Measurements from ENCODE around the gene ZDHHC14. TPM values are rescaled to one million over a fixed set of nuclear protein-coding genes. Genes with fewer than 3 reads are reported as not detected.

ZDHHC14 gene
- total RNA-seq, 1 experiment from 2014 or later = 1.7 TPM

GRCh38 chr6:157486572-157486971 is 105.6 kb downstream of the ZDHHC14 start:
- no peak overlapping the region for H3K27ac ChIP-seq (ENCODE audit: insufficient read length, low read depth, low read length)

More at GRCh38 chr6:157486572-157486971, 105.6 kb downstream of the ZDHHC14 start:
- Histone ChIP-seq H2BK12ac (ENCODE audit: insufficient read length, low read depth, low read length) (no peak overlapping the region), H3K27me3 (ENCODE audit: insufficient read depth, low read length) (no peaks in the 10 kb centered on the region), H2AK5ac (ENCODE audit: insufficient read length, low read length) (no peak overlapping the region), H3K79me1 (ENCODE audit: insufficient read depth, low read depth, low read length, poor library complexity, severe bottlenecking) (no peaks in the 10 kb centered on the region), H3K4me1 (ENCODE audit: insufficient read depth, low read length) (peaks cover 5% of the 10 kb centered on the region), H3K23me2 (ENCODE audit: insufficient read length, low read depth, low read length, poor library complexity, severe bottlenecking) (no peaks in the 10 kb centered on the region), H3K23ac (ENCODE audit: insufficient read length, low read depth, low read length) (no peak overlapping the region), H3K56ac (ENCODE audit: insufficient read length, low read depth, low read length) (no peak overlapping the region), H3K4ac (ENCODE audit: low read depth, low read length) (no peak overlapping the region), H3K14ac (ENCODE audit: insufficient read depth, low read length) (no peak overlapping the region), H4K91ac (ENCODE audit: insufficient read length, low read depth, low read length) (no peak overlapping the region), H3K18ac (ENCODE audit: insufficient read length, low read depth, low read length) (peak overlapping the region; percentile 34), H2AFZ (ENCODE audit: low read length) (no peak overlapping the region), H2BK5ac (ENCODE audit: insufficient read length, low read length) (no peak overlapping the region), H4K20me1 (ENCODE audit: control insufficient read depth, insufficient read depth, insufficient read length) (no peaks in the 10 kb centered on the region), H3K9ac (ENCODE audit: extremely low read depth, insufficient read length, low read length) (no peak overlapping the region), H3K9me3 (ENCODE audit: control insufficient read depth, low read depth, low read length) (no peaks in the 10 kb centered on the region), H3K79me2 (ENCODE audit: insufficient read depth, low read length) (no peaks in the 10 kb centered on the region), H4K8ac (replicated peaks; ENCODE audit: insufficient read length, low read depth, low read length) (no peak overlapping the region), H2BK15ac (ENCODE audit: low read depth, low read length) (no peak overlapping the region), H3K4me2 (ENCODE audit: insufficient read depth, insufficient read length, low read length) (no peak overlapping the region), H2BK20ac (ENCODE audit: low read depth, low read length, poor library complexity, severe bottlenecking) (no peak overlapping the region), H3T11ph (ENCODE audit: low read length) (no peak overlapping the region), H4K5ac (ENCODE audit: insufficient read length, low read depth, low read length) (no peak overlapping the region), H2BK120ac (ENCODE audit: low read depth, low read length, poor library complexity, severe bottlenecking) (no peak overlapping the region)
- Mint-ChIP-seq H3K4me3 (no peak overlapping the region), H3K27me3 (ENCODE audit: low read depth) (no peaks in the 10 kb centered on the region), H3K9me3 (peaks cover 3% of the 10 kb centered on the region in 2 experiments; a peak in 3 of 5 replicates), H3K36me3 (ENCODE audit: insufficient read depth in 1 of 3, low read depth in 3 of 3) (no peaks in the 10 kb centered on the region), H3K4me1 (peaks cover 14 to 21% of the 10 kb centered on the region in 2 experiments), H3K27ac (no peak overlapping the region)
- no peak for TF ChIP-seq CTCF (conservative IDR thresholded peaks at IDR 0.05)
- DNase-seq = no peak
- WGBS (ENCODE audit: extremely low coverage, insufficient read length, low lambda C conversion rate) = no CpG with 5 or more reads among the region's 5 CpGs

Measured in H9 (cell line).